ENCODE results near the gene PANK4.

DNA sequence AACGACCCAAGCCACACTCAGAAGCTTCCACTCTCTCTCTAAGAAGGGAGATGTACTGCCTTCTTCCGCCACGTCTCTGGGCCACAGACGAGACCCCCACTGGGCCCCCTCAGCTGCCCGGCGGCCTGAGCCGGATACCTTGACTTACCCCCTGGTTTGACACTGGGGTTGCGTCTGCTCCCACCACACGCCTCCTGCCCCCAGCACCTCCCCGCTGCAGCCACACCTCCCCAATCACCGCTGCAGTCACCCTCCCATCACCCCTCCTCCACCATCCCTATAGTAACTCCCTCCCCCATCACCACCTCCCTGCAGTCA is 10.7 kb downstream of the PANK4 start:
- TF ChIP-seq, protein P1, sequence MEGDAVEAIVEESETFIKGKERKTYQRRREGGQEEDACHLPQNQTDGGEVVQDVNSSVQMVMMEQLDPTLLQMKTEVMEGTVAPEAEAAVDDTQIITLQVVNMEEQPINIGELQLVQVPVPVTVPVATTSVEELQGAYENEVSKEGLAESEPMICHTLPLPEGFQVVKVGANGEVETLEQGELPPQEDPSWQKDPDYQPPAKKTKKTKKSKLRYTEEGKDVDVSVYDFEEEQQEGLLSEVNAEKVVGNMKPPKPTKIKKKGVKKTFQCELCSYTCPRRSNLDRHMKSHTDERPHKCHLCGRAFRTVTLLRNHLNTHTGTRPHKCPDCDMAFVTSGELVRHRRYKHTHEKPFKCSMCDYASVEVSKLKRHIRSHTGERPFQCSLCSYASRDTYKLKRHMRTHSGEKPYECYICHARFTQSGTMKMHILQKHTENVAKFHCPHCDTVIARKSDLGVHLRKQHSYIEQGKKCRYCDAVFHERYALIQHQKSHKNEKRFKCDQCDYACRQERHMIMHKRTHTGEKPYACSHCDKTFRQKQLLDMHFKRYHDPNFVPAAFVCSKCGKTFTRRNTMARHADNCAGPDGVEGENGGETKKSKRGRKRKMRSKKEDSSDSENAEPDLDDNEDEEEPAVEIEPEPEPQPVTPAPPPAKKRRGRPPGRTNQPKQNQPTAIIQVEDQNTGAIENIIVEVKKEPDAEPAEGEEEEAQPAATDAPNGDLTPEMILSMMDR (IDR thresholded peaks at IDR 0.05) = no peak
- TF ChIP-seq POLR2A (IDR thresholded peaks at IDR 0.05) = no peak
